ENCODE results near the gene FRRS1L.

Gene FRRS1L

GRCh38 chr9:109166771-109167601 lies at the start of gene FRRS1L:
Gene FRRS1L (minus strand): TSS chr9:109167249. CDS start chr9:109167138, 111 bp downstream.
- H3K9ac ChIP-seq (ENCODE audit: low read depth, low read length), result no peak within 1 kb of the TSS

GRCh38 chr9:109214414-109214813 lies 47.4 kb upstream of the FRRS1L start:
- Histone ChIP-seq H3K36me3 (ENCODE audit: insufficient read depth, low read depth, low read length) (no peaks in the 10 kb centered on the region), H3K9me3 (ENCODE audit: insufficient read depth, low read depth, low read length) (no peaks in the 10 kb centered on the region), H3K27ac (ENCODE audit: low read length) (no peak overlapping the region), H3K9ac (ENCODE audit: low read depth, low read length) (no peak overlapping the region), H3K4me1 (ENCODE audit: insufficient read depth, low read length) (no peaks in the 10 kb centered on the region), H3K4me3 (ENCODE audit: low read length) (no peak overlapping the region), H3K27me3 (ENCODE audit: insufficient read depth, low read length) (no peaks in the 10 kb centered on the region)

More at GRCh38 chr9:109166771-109167601, at the start of gene FRRS1L:
- H3K4me3 ChIP-seq (ENCODE audit: low read length), result peak within 1 kb of the TSS; percentile 65
- H3K36me3 ChIP-seq (ENCODE audit: insufficient read depth, low read depth, low read length), result no peaks in the 10 kb centered on the region
- peaks cover 5% of the 10 kb centered on the region; the same call in 1 of the 2 replicates for H3K4me1 ChIP-seq (ENCODE audit: insufficient read depth, low read length)
- H3K27ac ChIP-seq (ENCODE audit: low read length), result no peak within 1 kb of the TSS
- peaks cover 3% of the 10 kb centered on the region; the same call in 1 of the 2 replicates for H3K9me3 ChIP-seq (ENCODE audit: insufficient read depth, low read depth, low read length)
- H3K27me3 ChIP-seq (ENCODE audit: insufficient read depth, low read length), result peaks cover 67% of the 10 kb centered on the region

GRCh38 chr9:109213285-109214121 lies 46.5 kb upstream of the FRRS1L start:
- Histone ChIP-seq H3K4me3 (ENCODE audit: low read length) (no peak overlapping the region), H3K4me1 (ENCODE audit: insufficient read depth, low read length) (no peaks in the 10 kb centered on the region), H3K27ac (ENCODE audit: low read length) (no peak overlapping the region), H3K9ac (ENCODE audit: low read depth, low read length) (no peak overlapping the region), H3K9me3 (ENCODE audit: insufficient read depth, low read depth, low read length) (no peaks in the 10 kb centered on the region), H3K27me3 (ENCODE audit: insufficient read depth, low read length) (no peaks in the 10 kb centered on the region), H3K36me3 (ENCODE audit: insufficient read depth, low read depth, low read length) (no peaks in the 10 kb centered on the region)

GRCh38 chr9:109212768-109213167 lies 45.7 kb upstream of the FRRS1L start:
- Histone ChIP-seq H3K27me3 (ENCODE audit: insufficient read depth, low read length) (no peaks in the 10 kb centered on the region), H3K4me1 (ENCODE audit: insufficient read depth, low read length) (no peaks in the 10 kb centered on the region), H3K9me3 (ENCODE audit: insufficient read depth, low read depth, low read length) (no peaks in the 10 kb centered on the region), H3K36me3 (ENCODE audit: insufficient read depth, low read depth, low read length) (no peaks in the 10 kb centered on the region), H3K27ac (ENCODE audit: low read length) (no peak overlapping the region), H3K9ac (ENCODE audit: low read depth, low read length) (no peak overlapping the region), H3K4me3 (ENCODE audit: low read length) (no peak overlapping the region)

GRCh38 chr9:109206670-109207069 lies 39.6 kb upstream of the FRRS1L start:
- Histone ChIP-seq H3K27ac (ENCODE audit: low read length) (no peak overlapping the region), H3K9me3 (ENCODE audit: insufficient read depth, low read depth, low read length) (no peaks in the 10 kb centered on the region), H3K9ac (ENCODE audit: low read depth, low read length) (no peak overlapping the region), H3K4me1 (ENCODE audit: insufficient read depth, low read length) (no peaks in the 10 kb centered on the region), H3K36me3 (ENCODE audit: insufficient read depth, low read depth, low read length) (no peaks in the 10 kb centered on the region), H3K4me3 (ENCODE audit: low read length) (no peak overlapping the region), H3K27me3 (ENCODE audit: insufficient read depth, low read length) (no peaks in the 10 kb centered on the region)

GRCh38 chr9:109205526-109205925 lies 38.5 kb upstream of the FRRS1L start:
- Histone ChIP-seq H3K4me1 (ENCODE audit: insufficient read depth, low read length) (no peaks in the 10 kb centered on the region), H3K9ac (ENCODE audit: low read depth, low read length) (no peak overlapping the region), H3K36me3 (ENCODE audit: insufficient read depth, low read depth, low read length) (no peaks in the 10 kb centered on the region), H3K27me3 (ENCODE audit: insufficient read depth, low read length) (no peaks in the 10 kb centered on the region), H3K4me3 (ENCODE audit: low read length) (no peak overlapping the region), H3K9me3 (ENCODE audit: insufficient read depth, low read depth, low read length) (no peaks in the 10 kb centered on the region), H3K27ac (ENCODE audit: low read length) (no peak overlapping the region)

GRCh38 chr9:109203761-109204360 lies 36.8 kb upstream of the FRRS1L start:
- Histone ChIP-seq H3K4me1 (ENCODE audit: insufficient read depth, low read length) (no peaks in the 10 kb centered on the region), H3K27ac (ENCODE audit: low read length) (no peak overlapping the region), H3K36me3 (ENCODE audit: insufficient read depth, low read depth, low read length) (no peaks in the 10 kb centered on the region), H3K9ac (ENCODE audit: low read depth, low read length) (no peak overlapping the region; the same call in 1 of the 2 replicates), H3K27me3 (ENCODE audit: insufficient read depth, low read length) (no peaks in the 10 kb centered on the region), H3K4me3 (ENCODE audit: low read length) (no peak overlapping the region), H3K9me3 (ENCODE audit: insufficient read depth, low read depth, low read length) (no peaks in the 10 kb centered on the region)

- no peaks in the 10 kb centered on the region for H3K9me3 ChIP-seq (ENCODE audit: insufficient read depth, low read depth, low read length)
- no peaks in the 10 kb centered on the region for H3K36me3 ChIP-seq (ENCODE audit: insufficient read depth, low read depth, low read length)
- H3K27ac ChIP-seq (ENCODE audit: low read length), result no peak overlapping the region
- no peaks in the 10 kb centered on the region for H3K4me1 ChIP-seq (ENCODE audit: insufficient read depth, low read length)
- no peaks in the 10 kb centered on the region for H3K27me3 ChIP-seq (ENCODE audit: insufficient read depth, low read length)
- no peak overlapping the region for H3K9ac ChIP-seq (ENCODE audit: low read depth, low read length)
- no peak overlapping the region for H3K4me3 ChIP-seq (ENCODE audit: low read length)
Measured at GRCh38 chr9:109199676-109200075, 32.6 kb upstream of the FRRS1L start.

- Histone ChIP-seq H3K4me3 (ENCODE audit: low read length) (no peak overlapping the region), H3K9ac (ENCODE audit: low read depth, low read length) (no peak overlapping the region), H3K4me1 (ENCODE audit: insufficient read depth, low read length) (no peaks in the 10 kb centered on the region), H3K9me3 (ENCODE audit: insufficient read depth, low read depth, low read length) (no peaks in the 10 kb centered on the region), H3K27me3 (ENCODE audit: insufficient read depth, low read length) (no peaks in the 10 kb centered on the region), H3K27ac (ENCODE audit: low read length) (no peak overlapping the region), H3K36me3 (ENCODE audit: insufficient read depth, low read depth, low read length) (no peaks in the 10 kb centered on the region)
Measured at GRCh38 chr9:109198736-109199382, 31.8 kb upstream of the FRRS1L start.

GRCh38 chr9:109193974-109194556 lies 27.0 kb upstream of the FRRS1L start:
- H3K36me3 ChIP-seq (ENCODE audit: insufficient read depth, low read depth, low read length), result no peaks in the 10 kb centered on the region

More at GRCh38 chr9:109193974-109194556, 27.0 kb upstream of the FRRS1L start:
- H3K27ac ChIP-seq (ENCODE audit: low read length), result no peak overlapping the region
- H3K4me3 ChIP-seq (ENCODE audit: low read length), result no peak overlapping the region
- peaks cover 8% of the 10 kb centered on the region; the same call in 1 of the 2 replicates for H3K27me3 ChIP-seq (ENCODE audit: insufficient read depth, low read length)
- no peaks in the 10 kb centered on the region for H3K9me3 ChIP-seq (ENCODE audit: insufficient read depth, low read depth, low read length)
- H3K9ac ChIP-seq (ENCODE audit: low read depth, low read length), result no peak overlapping the region
- H3K4me1 ChIP-seq (ENCODE audit: insufficient read depth, low read length), result no peaks in the 10 kb centered on the region

All from iPS-20b (cell line).